Measurements from ENCODE around the gene WRAP73.

WRAP73 gene

GRCh38 chr1:3609016-3609768 is 40.7 kb downstream of the WRAP73 start:
- DNase-seq = no peak

DNA sequence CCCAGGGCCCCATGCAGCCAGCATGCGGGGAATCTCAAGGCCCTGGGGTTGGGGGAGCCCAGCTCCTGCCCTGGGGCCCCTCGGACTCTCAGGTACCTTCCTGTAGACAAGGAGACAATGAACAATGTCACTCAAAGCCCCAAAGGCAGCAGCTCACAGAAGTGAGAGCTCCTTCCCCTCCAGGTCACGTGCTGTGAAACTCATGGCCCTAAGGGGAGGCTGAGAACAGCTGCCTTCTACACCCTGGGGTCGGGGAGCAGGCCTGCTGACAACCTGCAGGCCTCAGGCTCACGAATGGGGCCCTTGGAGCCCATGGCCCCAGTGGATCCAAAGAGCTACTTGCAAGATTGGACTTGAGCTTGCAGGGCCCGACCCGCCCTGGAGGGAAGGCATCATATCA is 41.7 kb downstream of the WRAP73 start:
- no peak for DNase-seq

- no peak for DNase-seq
Observed at GRCh38 chr1:3607703-3608065, 42.2 kb downstream of the WRAP73 start.

DNA sequence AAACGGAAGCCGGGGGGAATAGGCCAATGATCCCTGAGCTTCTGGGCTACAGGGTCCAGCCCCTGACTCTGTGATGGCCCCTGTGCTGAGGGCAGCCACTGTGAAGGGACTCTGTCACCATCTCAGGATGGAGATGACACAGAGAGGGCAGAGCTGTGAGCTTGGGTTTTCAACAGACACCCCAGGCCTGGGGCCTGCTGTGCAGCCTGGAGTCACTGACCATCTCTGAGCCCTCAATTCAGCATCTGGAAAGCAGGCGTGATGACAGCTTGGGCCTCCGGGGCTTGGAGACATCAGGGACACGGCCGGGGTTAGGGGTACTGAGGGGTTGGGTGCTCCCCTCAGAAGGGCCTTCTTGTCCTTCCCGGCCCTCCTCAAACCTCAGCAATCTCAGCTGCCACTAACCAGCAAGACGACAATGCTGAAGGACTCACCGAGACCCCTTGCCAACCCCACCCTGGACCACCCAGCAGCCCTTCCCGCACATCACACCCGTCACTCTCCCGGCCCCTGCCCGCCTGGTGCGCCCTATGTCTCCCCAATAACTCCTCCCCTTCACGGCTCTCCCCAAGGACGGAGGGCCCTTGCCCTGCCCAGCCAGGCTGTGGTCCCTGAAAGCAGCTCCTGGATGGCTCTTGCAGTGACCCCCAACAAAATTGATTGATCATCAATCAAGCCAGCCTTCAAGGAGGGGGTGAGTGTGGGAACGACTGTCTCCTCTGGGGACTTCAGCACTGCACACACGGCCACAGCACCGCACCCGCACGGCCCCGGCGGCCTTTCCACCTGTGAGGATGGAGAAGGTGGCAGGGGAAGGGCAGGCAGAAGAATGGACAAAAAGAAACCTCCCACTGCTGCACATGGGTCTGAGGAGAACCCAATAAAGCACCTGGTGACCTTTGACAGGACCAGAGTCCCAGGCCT is 42.9 kb downstream of the WRAP73 start:
- DNase-seq = no peak

- DNase-seq = no peak
Observed at GRCh38 chr1:3604997-3605823, 44.7 kb downstream of the WRAP73 start.

DNA sequence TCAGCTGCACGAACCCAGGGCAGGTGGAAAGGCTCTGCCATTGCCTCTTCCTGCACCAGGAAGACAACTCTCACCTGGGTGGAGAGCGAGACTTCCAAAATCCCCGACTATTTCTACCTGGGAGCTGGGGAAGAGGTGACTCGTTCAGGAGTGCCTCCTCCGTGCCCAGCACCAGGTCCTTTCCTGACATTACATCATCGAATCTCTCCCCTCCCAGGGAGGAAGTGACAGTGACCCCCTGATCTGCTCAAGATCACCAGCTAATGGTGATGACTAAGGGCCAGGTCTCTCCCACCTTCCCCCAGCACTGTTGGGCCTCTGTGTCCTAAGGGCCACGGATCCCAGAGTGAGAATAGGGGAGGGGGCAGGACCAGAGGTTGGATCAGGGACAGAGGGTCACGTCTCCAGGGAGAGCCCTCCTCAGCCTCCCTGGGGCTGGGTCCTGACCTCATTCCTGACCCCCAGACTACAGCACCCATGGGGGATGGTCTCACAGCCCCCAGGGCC is 45.4 kb downstream of the WRAP73 start:
- no peak for DNase-seq

DNA sequence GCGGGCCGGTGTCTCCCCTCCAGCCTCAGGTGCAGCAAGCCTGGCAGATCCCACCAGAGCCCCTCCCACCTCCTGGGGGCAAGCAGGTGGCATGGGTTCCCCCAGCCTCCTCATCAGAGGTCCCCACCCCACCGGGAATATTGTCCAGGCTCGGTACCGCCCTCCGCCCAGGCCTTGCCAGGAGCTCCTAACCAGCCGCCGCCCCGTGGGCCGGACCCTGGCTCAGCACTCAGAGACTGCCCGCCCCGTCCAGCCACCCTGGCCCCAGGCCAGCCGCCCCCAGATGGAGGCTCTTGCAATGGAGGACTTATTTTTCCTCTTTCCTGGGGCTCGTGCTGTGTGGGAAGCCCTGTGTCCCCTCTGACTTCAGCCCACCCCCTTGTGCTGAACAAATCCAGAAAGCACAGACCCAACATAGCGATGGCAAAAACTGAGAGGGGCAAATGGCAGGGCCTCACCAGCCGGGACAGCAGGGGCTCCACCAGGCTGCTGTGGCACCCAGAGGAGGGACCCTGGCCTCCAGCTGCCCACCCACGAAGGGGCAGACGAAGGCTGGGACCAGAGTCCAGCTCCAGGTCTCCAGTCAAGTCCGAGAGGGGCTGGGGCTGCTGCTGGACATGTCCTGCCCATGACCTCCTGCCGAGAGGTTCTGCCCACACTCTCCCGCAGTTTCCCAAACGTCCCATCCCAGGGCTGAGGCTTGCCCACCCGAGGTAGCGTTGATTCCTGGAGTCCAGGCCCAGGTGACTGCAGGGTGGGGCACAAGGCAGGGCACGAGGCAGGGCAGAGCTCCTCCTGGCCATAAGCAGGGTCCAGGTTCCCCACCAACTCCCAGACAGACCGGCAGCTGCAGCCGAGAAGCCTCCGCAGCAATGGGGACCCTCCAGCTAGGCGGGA is 46.1 kb downstream of the WRAP73 start:
- no peak for DNase-seq

DNA sequence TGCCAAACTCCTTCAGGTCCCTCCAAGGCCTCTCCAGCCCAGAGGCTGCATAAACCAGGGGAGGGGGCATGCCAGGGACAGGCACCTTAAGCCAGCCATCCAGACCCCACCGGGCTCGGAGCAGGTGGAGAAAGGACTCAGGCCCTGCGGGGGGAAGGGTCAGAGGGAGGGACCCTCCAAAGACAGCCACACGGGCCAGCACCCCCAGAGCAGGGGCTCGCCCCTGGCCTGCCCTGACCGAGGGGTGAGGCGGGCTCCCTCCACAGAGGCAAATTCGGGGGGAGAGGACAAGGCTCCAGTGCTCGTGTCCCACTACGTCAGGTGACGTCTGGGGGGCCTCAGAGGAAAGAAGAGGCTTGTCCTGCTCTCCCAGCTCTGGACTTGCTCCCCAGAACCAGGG is 46.7 kb downstream of the WRAP73 start:
- DNase-seq = no peak

- no peak for DNase-seq
Observed at GRCh38 chr1:3602375-3602774, 47.5 kb downstream of the WRAP73 start.

DNA sequence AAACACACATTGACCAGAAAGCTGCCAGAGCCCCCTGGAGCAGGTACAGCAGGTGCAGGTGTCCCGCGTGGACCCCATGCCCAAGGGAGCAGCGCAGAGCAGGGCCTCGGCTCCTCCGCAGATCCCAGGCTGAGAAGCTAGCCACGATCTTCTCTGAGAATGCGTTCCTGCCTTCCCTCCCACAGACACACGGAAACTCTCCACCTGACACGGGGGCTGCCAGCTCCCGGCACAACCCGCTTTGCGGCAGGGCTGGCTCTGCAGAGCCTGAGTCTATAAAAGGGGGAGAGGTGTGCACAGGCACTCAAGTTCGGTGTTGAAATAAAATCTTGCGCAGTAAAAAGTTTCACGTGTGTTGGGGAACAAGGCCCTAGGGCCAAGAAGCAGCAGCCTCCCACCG is 48.2 kb downstream of the WRAP73 start:
- no peak for DNase-seq

DNA sequence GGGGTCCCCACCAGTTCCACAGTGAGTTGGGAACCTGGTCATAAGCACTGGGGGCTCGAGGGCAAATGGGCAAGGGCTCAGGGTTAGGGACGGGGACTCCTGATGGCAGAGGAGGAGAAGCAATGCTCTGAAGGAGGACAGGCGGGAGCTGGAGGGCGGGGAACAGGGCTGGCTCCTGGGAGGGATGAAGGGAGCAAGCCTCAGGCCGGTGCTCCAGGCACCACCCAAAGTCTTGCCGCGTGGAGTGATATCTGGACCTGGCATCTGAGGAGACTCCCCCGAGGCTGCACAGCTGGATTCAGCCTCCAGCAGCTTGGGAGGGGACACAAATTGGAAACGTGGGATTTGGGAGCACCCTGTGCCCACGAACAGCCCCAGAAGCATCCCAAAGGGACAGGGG is 49.5 kb downstream of the WRAP73 start:
- DNase-seq = no peak

DNA sequence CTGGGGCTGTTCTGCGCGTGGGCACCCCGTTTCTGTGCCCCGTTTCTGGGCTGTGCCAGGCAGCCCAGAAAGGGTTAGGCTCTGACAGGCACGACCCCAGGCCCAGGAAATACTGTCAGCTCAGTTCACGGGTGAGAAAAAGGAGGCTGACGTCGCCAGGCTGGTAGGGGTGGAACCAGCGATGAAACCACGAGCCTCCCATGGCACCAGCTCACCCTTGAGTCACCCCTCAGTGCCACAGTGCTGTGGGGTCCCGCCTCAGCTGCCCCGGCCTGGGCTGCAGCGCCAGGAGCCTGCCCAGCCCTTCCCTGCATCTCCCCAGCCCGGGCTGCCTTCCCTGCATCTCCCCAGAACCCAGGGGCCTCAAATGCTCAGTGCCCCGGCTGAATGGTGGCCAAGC is 50.1 kb downstream of the WRAP73 start:
- DNase-seq = no peak

GRCh38 chr1:3599286-3599811 is 50.6 kb downstream of the WRAP73 start:
- no peak for DNase-seq

DNA sequence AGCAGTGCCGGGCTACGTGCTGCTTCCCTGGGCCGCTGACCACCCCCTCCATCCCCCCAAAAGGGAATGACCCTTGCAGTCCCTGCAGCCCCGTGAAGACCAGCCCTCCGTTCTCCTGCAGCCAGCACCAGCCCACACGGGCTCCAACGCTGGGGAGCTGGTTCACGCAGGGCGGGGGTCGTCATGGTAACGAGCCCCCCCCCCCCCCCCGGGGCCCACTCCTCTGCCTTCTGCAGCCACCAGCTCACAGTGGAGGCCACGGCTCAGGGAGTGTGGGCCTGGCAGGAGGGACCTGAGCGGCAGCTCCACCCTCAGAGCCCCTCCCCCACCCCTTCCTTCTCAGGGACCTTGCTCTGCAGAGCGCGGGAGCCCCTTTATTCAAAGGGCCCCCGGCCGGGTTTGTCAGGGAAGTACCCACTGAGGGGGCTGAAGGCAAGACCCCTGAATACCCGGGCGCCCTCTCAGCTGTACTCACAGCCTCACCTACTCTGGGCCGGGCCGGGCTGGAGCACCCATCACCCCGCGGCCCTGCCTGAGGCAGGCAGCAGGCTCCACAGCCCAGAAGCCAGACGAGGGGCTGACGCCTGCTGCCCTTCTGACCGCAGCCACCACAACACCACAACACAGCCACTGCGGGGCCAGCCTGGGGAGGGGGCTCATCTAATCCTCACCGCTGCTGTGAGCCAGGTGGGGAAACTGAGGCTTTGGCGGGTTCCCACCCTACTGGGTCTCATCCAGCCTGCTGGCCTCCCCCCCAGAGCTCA is 51.2 kb downstream of the WRAP73 start:
- DNase-seq = no peak

DNA sequence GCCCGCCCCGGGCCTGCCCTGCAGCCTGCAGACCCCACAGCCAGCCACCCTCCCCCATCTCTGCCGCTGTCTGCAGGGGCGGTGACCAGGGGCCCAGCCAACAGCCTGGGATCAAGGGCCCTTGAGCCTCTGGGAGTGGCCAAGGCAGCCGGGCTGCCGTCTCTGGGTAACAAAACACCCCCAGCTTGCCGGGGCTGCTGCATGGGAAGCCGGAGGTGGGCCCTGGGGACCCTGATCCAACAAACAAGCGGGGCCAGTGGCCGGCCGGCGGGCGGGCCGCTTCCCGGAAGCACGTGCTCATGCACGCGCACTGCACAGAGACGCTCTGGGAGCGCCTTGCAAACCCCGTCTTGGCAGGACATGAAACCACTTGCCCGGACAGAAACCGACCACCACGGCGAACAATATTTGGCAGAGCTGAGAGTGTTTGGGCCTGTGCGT is 51.8 kb downstream of the WRAP73 start:
- no peak for DNase-seq

DNA sequence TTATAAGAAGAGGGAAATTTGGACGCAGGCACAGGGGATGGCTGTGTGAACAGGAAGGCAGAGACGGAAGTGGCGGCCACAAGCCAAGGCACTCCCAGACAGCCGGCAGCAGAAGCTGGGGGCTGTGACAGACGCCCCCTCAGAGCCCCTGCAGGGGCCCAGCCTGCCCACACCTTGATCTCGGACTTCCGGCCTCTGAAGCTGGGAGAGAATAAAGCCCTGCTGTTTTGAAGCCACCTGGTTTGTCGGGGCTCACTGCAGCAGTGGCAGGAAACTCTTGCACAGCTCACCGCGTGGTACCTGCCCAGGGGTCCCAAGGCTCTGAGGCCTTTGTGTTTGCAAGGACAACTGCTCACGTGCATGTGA is 52.3 kb downstream of the WRAP73 start:
- DNase-seq = no peak

- DNase-seq = no peak
Observed at GRCh38 chr1:3596663-3597598, 53.0 kb downstream of the WRAP73 start.

DNA sequence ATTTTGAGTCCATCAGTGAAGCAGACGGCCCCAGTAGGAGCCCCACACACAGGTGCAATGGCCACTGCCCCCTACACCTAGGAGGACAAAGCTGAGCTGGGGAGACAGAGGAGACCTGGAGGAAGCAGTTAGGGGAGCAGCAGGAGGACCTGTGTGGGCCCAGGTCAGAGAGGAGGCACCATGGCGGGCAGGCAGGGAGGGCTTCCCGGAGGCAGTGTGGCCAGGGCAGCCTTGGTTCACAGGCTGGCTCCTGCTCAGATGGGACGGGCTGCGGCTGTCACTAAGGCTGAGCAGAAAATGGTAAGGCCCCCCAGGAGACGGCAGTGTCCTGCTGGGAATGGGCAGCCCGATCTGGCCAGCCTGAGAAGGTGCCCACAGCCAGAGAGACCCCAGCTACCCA is 54.0 kb downstream of the WRAP73 start:
- no peak for DNase-seq

- DNase-seq = no peak
Observed at GRCh38 chr1:3594706-3595377, 55.1 kb downstream of the WRAP73 start.
